Measurements from ENCODE around the gene NINL. TPM values are rescaled to one million over a fixed set of nuclear protein-coding genes. Genes with fewer than 3 reads are reported as not detected.

The NINL gene
- total and polyA plus RNA-seq, 2 experiments from 2014 or later: 23.2 to 24.5 TPM

DNA sequence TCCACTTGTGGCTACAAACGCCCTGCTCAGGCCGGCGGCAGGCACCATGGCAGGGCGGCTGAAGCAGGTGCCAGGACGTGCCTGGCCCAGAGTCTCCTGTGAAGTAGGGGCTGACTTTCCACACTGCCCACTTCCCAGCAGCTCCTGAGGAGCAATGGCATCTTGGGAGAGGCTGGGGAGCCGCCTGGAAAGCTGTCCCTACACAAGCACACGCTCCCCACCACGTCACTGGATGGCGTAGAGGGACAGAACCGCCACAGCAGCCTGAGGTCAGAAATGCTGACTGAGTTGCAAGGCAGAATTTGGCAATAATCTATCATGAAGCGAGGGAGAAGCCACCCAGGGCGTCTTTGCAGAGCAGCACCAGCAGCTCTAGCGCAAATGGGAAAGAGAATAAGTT is 86.3 kb downstream of the NINL start:
- Histone ChIP-seq H3K79me2 (no peaks in the 10 kb centered on the region), H3K9me2 (replicated peaks; ENCODE audit: insufficient read depth) (no peaks in the 10 kb centered on the region), H3K27ac (no peak overlapping the region), H4K20me1 (ENCODE audit: insufficient read depth, poor library complexity, severe bottlenecking) (no peaks in the 10 kb centered on the region), H3K4me2 (no peak overlapping the region), H3K27me3 (no peaks in the 10 kb centered on the region), H3K36me3 (replicated peaks; ENCODE audit: insufficient read depth, low read depth) (no peaks in the 10 kb centered on the region), H3K9me3 (ENCODE audit: low read depth) (no peaks in the 10 kb centered on the region), H3K4me1 (ENCODE audit: insufficient read depth) (no peaks in the 10 kb centered on the region), H2AFZ (no peak overlapping the region), H3K4me3 (no peak overlapping the region)
- 96% methylated on average over 13 of the region's 13 CpGs for WGBS (ENCODE audit: low lambda C conversion rate, missing lambda C conversion rate)
- no peak for TF ChIP-seq EZH2 (IDR thresholded peaks at IDR 0.05; ENCODE audit: borderline replicate concordance)
- TF ChIP-seq, protein P1, sequence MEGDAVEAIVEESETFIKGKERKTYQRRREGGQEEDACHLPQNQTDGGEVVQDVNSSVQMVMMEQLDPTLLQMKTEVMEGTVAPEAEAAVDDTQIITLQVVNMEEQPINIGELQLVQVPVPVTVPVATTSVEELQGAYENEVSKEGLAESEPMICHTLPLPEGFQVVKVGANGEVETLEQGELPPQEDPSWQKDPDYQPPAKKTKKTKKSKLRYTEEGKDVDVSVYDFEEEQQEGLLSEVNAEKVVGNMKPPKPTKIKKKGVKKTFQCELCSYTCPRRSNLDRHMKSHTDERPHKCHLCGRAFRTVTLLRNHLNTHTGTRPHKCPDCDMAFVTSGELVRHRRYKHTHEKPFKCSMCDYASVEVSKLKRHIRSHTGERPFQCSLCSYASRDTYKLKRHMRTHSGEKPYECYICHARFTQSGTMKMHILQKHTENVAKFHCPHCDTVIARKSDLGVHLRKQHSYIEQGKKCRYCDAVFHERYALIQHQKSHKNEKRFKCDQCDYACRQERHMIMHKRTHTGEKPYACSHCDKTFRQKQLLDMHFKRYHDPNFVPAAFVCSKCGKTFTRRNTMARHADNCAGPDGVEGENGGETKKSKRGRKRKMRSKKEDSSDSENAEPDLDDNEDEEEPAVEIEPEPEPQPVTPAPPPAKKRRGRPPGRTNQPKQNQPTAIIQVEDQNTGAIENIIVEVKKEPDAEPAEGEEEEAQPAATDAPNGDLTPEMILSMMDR (IDR thresholded peaks at IDR 0.05; ENCODE audit: poor library complexity): no peak
- TF ChIP-seq EZH2phosphoT487 (IDR thresholded peaks at IDR 0.05; ENCODE audit: low read depth, severe bottlenecking, unreplicated experiment): no peak
- DNase-seq (ENCODE audit: low spot score): no peak

DNA sequence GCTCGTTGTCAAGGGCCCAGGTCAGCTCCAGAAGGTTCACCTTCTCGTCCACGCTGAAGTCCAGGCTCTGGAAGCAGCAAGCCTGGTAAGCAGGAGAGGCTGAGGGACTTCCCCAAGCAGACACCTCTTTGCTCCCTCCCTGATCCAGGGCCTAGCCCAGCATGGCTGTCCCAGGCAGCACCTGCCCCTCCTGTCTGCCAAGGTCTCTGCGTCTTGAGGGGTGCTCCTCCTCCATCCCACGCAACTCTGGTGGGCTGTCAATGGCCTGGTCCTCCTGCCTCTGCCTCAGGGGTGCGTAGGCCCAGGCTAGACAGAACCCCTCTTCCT is 87.1 kb downstream of the NINL start:
- DNase-seq (ENCODE audit: low spot score): no peak
- H3K27ac ChIP-seq: no peak overlapping the region
- no peak overlapping the region for H3K4me3 ChIP-seq
- no peaks in the 10 kb centered on the region for H3K4me1 ChIP-seq (ENCODE audit: insufficient read depth)
- H4K20me1 ChIP-seq (ENCODE audit: insufficient read depth, poor library complexity, severe bottlenecking): no peaks in the 10 kb centered on the region
- no peaks in the 10 kb centered on the region for H3K79me2 ChIP-seq
- TF ChIP-seq EZH2phosphoT487 (IDR thresholded peaks at IDR 0.05; ENCODE audit: low read depth, severe bottlenecking, unreplicated experiment): no peak
- TF ChIP-seq EZH2 (IDR thresholded peaks at IDR 0.05; ENCODE audit: borderline replicate concordance): no peak
- TF ChIP-seq, protein P1 (IDR thresholded peaks at IDR 0.05; ENCODE audit: poor library complexity): no peak
- no peaks in the 10 kb centered on the region for H3K36me3 ChIP-seq (replicated peaks; ENCODE audit: insufficient read depth, low read depth)
- 94% methylated on average over 6 of the region's 6 CpGs for WGBS (ENCODE audit: low lambda C conversion rate, missing lambda C conversion rate)
- H3K4me2 ChIP-seq: no peak overlapping the region
- no peaks in the 10 kb centered on the region for H3K9me3 ChIP-seq (ENCODE audit: low read depth)
- no peak overlapping the region for H2AFZ ChIP-seq
- H3K9me2 ChIP-seq (replicated peaks; ENCODE audit: insufficient read depth): no peaks in the 10 kb centered on the region
- H3K27me3 ChIP-seq: no peaks in the 10 kb centered on the region

DNA sequence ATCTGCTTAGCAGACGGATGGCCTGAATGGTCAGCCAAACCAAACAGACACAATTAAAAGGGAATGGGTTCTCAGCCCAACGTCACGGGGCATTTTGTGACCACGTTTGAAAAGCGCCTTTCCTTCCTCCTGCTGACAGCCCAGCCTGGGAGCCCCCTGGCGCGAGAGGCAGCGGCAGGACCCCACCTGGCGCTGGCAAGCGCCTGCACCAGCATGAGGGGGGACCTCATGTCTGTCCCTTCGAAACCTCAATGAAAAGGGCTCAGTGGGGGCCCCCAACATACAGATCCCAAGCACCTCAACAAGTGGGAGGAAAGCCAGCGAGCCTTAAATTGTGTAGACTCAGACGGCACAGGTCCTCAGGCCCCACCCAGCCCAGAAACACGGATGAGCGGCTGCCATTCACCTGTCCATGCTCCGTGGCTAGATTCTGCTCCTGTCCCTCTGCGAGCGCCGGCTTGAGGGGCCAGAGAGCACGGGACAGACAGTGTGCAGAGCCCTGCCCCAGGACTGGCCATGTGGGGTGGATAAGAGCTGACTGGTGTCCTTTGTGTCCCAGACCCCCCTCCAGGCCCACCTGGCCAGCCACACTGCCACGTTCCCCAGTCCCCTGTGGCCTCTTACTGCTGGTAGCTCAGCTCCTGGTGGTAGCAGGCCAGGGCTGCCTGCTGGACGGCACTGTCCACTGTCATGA is 87.6 kb downstream of the NINL start:
- Histone ChIP-seq H4K20me1 (ENCODE audit: insufficient read depth, poor library complexity, severe bottlenecking) (no peaks in the 10 kb centered on the region), H3K9me3 (ENCODE audit: low read depth) (no peaks in the 10 kb centered on the region), H3K4me3 (no peak overlapping the region), H3K4me2 (no peak overlapping the region), H2AFZ (no peak overlapping the region), H3K27me3 (no peaks in the 10 kb centered on the region), H3K9me2 (replicated peaks; ENCODE audit: insufficient read depth) (no peaks in the 10 kb centered on the region), H3K79me2 (no peaks in the 10 kb centered on the region), H3K36me3 (replicated peaks; ENCODE audit: insufficient read depth, low read depth) (no peaks in the 10 kb centered on the region), H3K27ac (no peak overlapping the region), H3K4me1 (ENCODE audit: insufficient read depth) (no peaks in the 10 kb centered on the region)
- WGBS (ENCODE audit: low lambda C conversion rate, missing lambda C conversion rate): 97% methylated on average over 22 of the region's 22 CpGs
- DNase-seq (ENCODE audit: low spot score): no peak
- TF ChIP-seq EZH2phosphoT487 (IDR thresholded peaks at IDR 0.05; ENCODE audit: low read depth, severe bottlenecking, unreplicated experiment) (no peak), EZH2 (IDR thresholded peaks at IDR 0.05; ENCODE audit: borderline replicate concordance) (no peak)
- TF ChIP-seq, protein P1 (IDR thresholded peaks at IDR 0.05; ENCODE audit: poor library complexity): no peak
